ENCODE measurements around the gene F5. TPM values are rescaled to one million over a fixed set of nuclear protein-coding genes. Genes with fewer than 3 reads are reported as not detected.
A peak's percentile ranks its signal among the peaks of the same experiment; 100 is the strongest.

F5 gene
- total RNA-seq, 6 experiments from 2014 or later, result 110 to 279 (median 175) TPM

- DNase-seq (peak; percentile 100), ATAC-seq (peak; percentile 92 to 97 (median 92))
- Histone ChIP-seq H3K27ac (peak within 1 kb of the TSS; percentile 98 to 100 (median 100)), H3K36me3 (no peaks in the 10 kb centered on the region), H3K9me3 (no peaks in the 10 kb centered on the region), H3K4me3 (peak within 1 kb of the TSS; percentile 75 to 88 (median 76)), H3K4me1 (peaks cover 0 to 42% (median 10%) of the 10 kb centered on the region in 4 donors), H3K27me3 (no peaks in the 10 kb centered on the region)
- intact Hi-C loops (cut with DNase I), result no loop called here
- under 1% methylated on average over 42 of the region's 85 CpGs for WGBS (ENCODE audit: insufficient coverage, low coverage, low lambda C conversion rate, missing lambda C conversion rate)
- peak; percentile 95 for TF ChIP-seq POLR2A (IDR thresholded peaks at IDR 0.05)
- peak in 2 of 4 donors; percentile 24 to 33 for TF ChIP-seq CTCF (IDR thresholded peaks at IDR 0.05)
Observed at GRCh38 chr1:169485431-169486280, 100.6 kb downstream of the F5 start, which contains the start of gene SLC19A2. Gene SLC19A2 (minus strand): TSS chr1:169485944. CDS start chr1:169485766, 178 bp downstream.

GRCh38 chr1:169484683-169485430, 101.4 kb downstream of the F5 start:
- H3K4me3 ChIP-seq, result peak overlapping the region; percentile 75 to 88 (median 76)
- 5% methylated on average over 15 of the region's 15 CpGs for WGBS (ENCODE audit: insufficient coverage, low coverage, low lambda C conversion rate, missing lambda C conversion rate)
- no peaks in the 10 kb centered on the region for H3K27me3 ChIP-seq
- no peak for TF ChIP-seq CTCF (IDR thresholded peaks at IDR 0.05)
- no peak for TF ChIP-seq POLR2A (IDR thresholded peaks at IDR 0.05)
- H3K9me3 ChIP-seq, result no peaks in the 10 kb centered on the region
- DNase-seq, result peak; percentile 57 to 79 (median 77)
- ATAC-seq, result peak; percentile 52 to 61 (median 59)
- no peaks in the 10 kb centered on the region for H3K36me3 ChIP-seq
- intact Hi-C loops (cut with DNase I), result no loop called here
- H3K27ac ChIP-seq, result peak overlapping the region; percentile 98 to 100 (median 100)
- peaks cover 0 to 48% (median 12%) of the 10 kb centered on the region in 4 donors for H3K4me1 ChIP-seq

GRCh38 chr1:169484101-169484500, 102.2 kb downstream of the F5 start:
- WGBS (ENCODE audit: insufficient coverage, low coverage, low lambda C conversion rate, missing lambda C conversion rate), result 30% methylated on average over 4 of the region's 4 CpGs
- intact Hi-C loops (cut with DNase I), result no loop called here
- Histone ChIP-seq H3K4me3 (peak overlapping the region; percentile 11 to 88 (median 75)), H3K36me3 (no peaks in the 10 kb centered on the region), H3K27ac (peak overlapping the region; percentile 98 to 100 (median 100)), H3K4me1 (peaks cover 0 to 55% (median 14%) of the 10 kb centered on the region in 4 donors), H3K27me3 (no peaks in the 10 kb centered on the region), H3K9me3 (no peaks in the 10 kb centered on the region)
- TF ChIP-seq CTCF (IDR thresholded peaks at IDR 0.05) (no peak), POLR2A (IDR thresholded peaks at IDR 0.05) (no peak)
- DNase-seq (no peak), ATAC-seq (no peak)

GRCh38 chr1:169483500-169483966, 102.7 kb downstream of the F5 start:
- no peaks in the 10 kb centered on the region for H3K9me3 ChIP-seq
- ATAC-seq (peak; percentile 31 to 57 (median 45)), DNase-seq (peak in 2 of 3 donors; percentile 60 to 68)
- no peaks in the 10 kb centered on the region for H3K27me3 ChIP-seq
- TF ChIP-seq POLR2A (IDR thresholded peaks at IDR 0.05), result peak; percentile 19
- TF ChIP-seq CTCF (IDR thresholded peaks at IDR 0.05), result no peak
- no peaks in the 10 kb centered on the region for H3K36me3 ChIP-seq
- H3K4me1 ChIP-seq, result peaks cover 0 to 50% (median 14%) of the 10 kb centered on the region in 4 donors
- intact Hi-C loops (cut with DNase I), result no loop called here
- WGBS (ENCODE audit: insufficient coverage, low coverage, low lambda C conversion rate, missing lambda C conversion rate), result 29% methylated on average over 5 of the region's 5 CpGs
- H3K4me3 ChIP-seq, result peak overlapping the region; percentile 11 to 88 (median 75)
- peak overlapping the region; percentile 98 to 100 (median 100) for H3K27ac ChIP-seq
